H1 (cell line): ENCODE data around the gene ZNF391. TPM values are rescaled to one million over a fixed set of nuclear protein-coding genes. Genes with fewer than 3 reads are reported as not detected.

Source experiments
- CTCF ChIA-PET: fragments of 300-600 bp; sonication (Branson Sonifier 250); formaldehyde crosslinking; loops from one replicate; lab custom pipeline; 2021; ENCODE audit not compliant: partially characterized antibody; lab: Charles Lee
- POLR2A ChIA-PET: fragments of 300-600 bp; sonication (Branson Sonifier 250); formaldehyde crosslinking; loops from one replicate; lab custom pipeline; 2021; ENCODE audit warnings: inconsistent platforms; ENCODE audit not compliant: partially characterized antibody; lab: Charles Lee
- DNase-seq, 2 experiments: peaks; one replicate each; pipeline versions ENCODE4 v3.0.0 to v3.0.0-alpha.2; 2010 to 2022; ENCODE audit warnings: low spot score in 2 of 2, low read depth in 1 of 2, mixed read lengths in 1 of 2
- FAIRE-seq: peaks from 2 replicates; lab custom pipeline; 2011; peaks lifted over from hg19 to GRCh38; lab: Jason Lieb, UNC
- H2AFZ ChIP-seq: 2 replicates; pipeline ENCODE4 v1.8.1; 2012; ENCODE audit warnings: low read length, inconsistent platforms
- H2AK5ac ChIP-seq: 2 replicates; pipeline ENCODE4 v1.6.1; 2013; ENCODE audit warnings: low read depth, low read length
- H2BK120ac ChIP-seq: replicated peaks from 2 replicates; pipeline ENCODE3; 2013; ENCODE audit warnings: low read depth, low read length, inconsistent platforms
- H2BK12ac ChIP-seq: 2 replicates; pipeline ENCODE4 v1.6.1; 2013; ENCODE audit warnings: low read depth, low read length
- H2BK15ac ChIP-seq: 2 replicates; pipeline ENCODE4 v1.6.1; 2013; ENCODE audit warnings: low read length
- H2BK20ac ChIP-seq: 2 replicates; pipeline ENCODE4 v1.6.1; 2013; ENCODE audit warnings: low read length
- H2BK5ac ChIP-seq: 2 replicates; pipeline ENCODE4 v1.6.1; 2013; ENCODE audit warnings: low read depth, low read length
- H3K14ac ChIP-seq: 2 replicates; pipeline ENCODE4 v1.6.1; 2013; ENCODE audit warnings: inconsistent platforms; ENCODE audit not compliant: insufficient read length
- H3K18ac ChIP-seq: 2 replicates; pipeline ENCODE4 v1.6.1; 2013; ENCODE audit warnings: low read length; ENCODE audit errors: extremely low read depth
- H3K23ac ChIP-seq: 2 replicates; pipeline ENCODE4 v1.6.1; 2013; ENCODE audit warnings: inconsistent platforms; ENCODE audit not compliant: insufficient read length
- H3K23me2 ChIP-seq: 2 replicates; pipeline ENCODE4 v1.6.1; 2013; ENCODE audit warnings: low read depth, low read length
- H3K27ac ChIP-seq: 2 replicates; pipeline ENCODE4 v1.6.1; 2011; ENCODE audit warnings: low read depth, low read length, inconsistent platforms
- H3K27me3 ChIP-seq, 4 experiments: replicated peaks in 1 of 4; 1 replicate in 1 of 4; 2 replicates in 3 of 4; pipeline versions ENCODE4 v1.6.1 to v1.8.1; 2011 to 2013; ENCODE audit warnings: low read length in 3 of 4, mild to moderate bottlenecking in 3 of 4, inconsistent platforms in 2 of 4, mixed read lengths in 2 of 4, moderate library complexity in 1 of 4; ENCODE audit not compliant: control insufficient read depth in 3 of 4, insufficient read depth in 3 of 4; ENCODE audit errors: extremely low read depth in 1 of 4
- H3K36me3 ChIP-seq, 4 experiments: 2 replicates each; pipeline versions ENCODE4 v1.6.1 to v1.8.1; 2011 to 2013; ENCODE audit warnings: mild to moderate bottlenecking in 4 of 4, low read length in 3 of 4, moderate library complexity in 2 of 4, control low read depth in 1 of 4, inconsistent platforms in 1 of 4; ENCODE audit not compliant: insufficient read depth in 4 of 4, control insufficient read depth in 2 of 4
- H3K4ac ChIP-seq: replicated peaks from 2 replicates; pipeline ENCODE3; 2013; ENCODE audit warnings: low read length, low read depth, mixed read lengths, inconsistent platforms; ENCODE audit not compliant: insufficient read length
- H3K4me1 ChIP-seq, 4 experiments: replicated peaks in 1 of 4; 1 replicate in 1 of 4; 2 replicates in 3 of 4; pipeline versions ENCODE4 v1.6.1 to v1.8.1; 2011 to 2013; ENCODE audit warnings: low read length in 3 of 4, inconsistent platforms in 2 of 4, mixed read lengths in 1 of 4; ENCODE audit not compliant: insufficient read depth in 4 of 4, control insufficient read depth in 3 of 4
- H3K4me2 ChIP-seq, 2 experiments: 2 replicates each; pipeline versions ENCODE4 v1.6.1 to v1.8.1; 2011 to 2013; ENCODE audit warnings: low read depth in 2 of 2, low read length in 2 of 2, control low read depth in 1 of 2, inconsistent platforms in 1 of 2, mild to moderate bottlenecking in 1 of 2; ENCODE audit not compliant: insufficient read depth in 1 of 2
- H3K4me3 ChIP-seq, 4 experiments: fragments of 200-600, 300-600 bp in 1 of 4; sonication (generic), shearing (Covaris generic), sonication (Bioruptor Twin) in 1 of 4; 2 replicates each; pipeline versions ENCODE4 v1.5.1 to v1.8.1; 2011 to 2016; ENCODE audit warnings: low read length in 4 of 4, low read depth in 3 of 4, control low read depth in 2 of 4, inconsistent platforms in 2 of 4, mild to moderate bottlenecking in 2 of 4, mixed read lengths in 1 of 4, moderate library complexity in 1 of 4; ENCODE audit not compliant: insufficient read depth in 2 of 4; ENCODE audit errors: extremely low read depth in 1 of 4
- H3K56ac ChIP-seq: replicated peaks from 2 replicates; pipeline ENCODE3; 2013; ENCODE audit warnings: low read depth, mild to moderate bottlenecking, mixed read lengths, low read length, inconsistent platforms; ENCODE audit not compliant: insufficient read length
- H3K79me1 ChIP-seq: 2 replicates; pipeline ENCODE4 v1.6.1; 2013; ENCODE audit warnings: low read depth, low read length, control low read depth
- H3K79me2 ChIP-seq, 2 experiments: 2 replicates each; pipeline versions ENCODE4 v1.6.1 to v1.8.1; 2012 to 2013; ENCODE audit warnings: low read length in 2 of 2, mild to moderate bottlenecking in 2 of 2, inconsistent platforms in 1 of 2; ENCODE audit not compliant: insufficient read depth in 2 of 2, control insufficient read depth in 1 of 2
- H3K9ac ChIP-seq, 4 experiments: replicated peaks in 1 of 4; 1 replicate in 1 of 4; 2 replicates in 3 of 4; pipeline versions ENCODE4 v1.6.1 to v1.8.1; 2011 to 2013; ENCODE audit warnings: low read depth in 3 of 4, low read length in 3 of 4, control low read depth in 2 of 4, mild to moderate bottlenecking in 2 of 4, moderate library complexity in 2 of 4, inconsistent platforms in 1 of 4; ENCODE audit errors: extremely low read depth in 1 of 4
- H3K9me3 ChIP-seq, 2 experiments: 2 replicates each; pipeline versions ENCODE4 v1.6.1 to v1.8.1; 2012 to 2013; ENCODE audit warnings: mild to moderate bottlenecking in 2 of 2, moderate library complexity in 2 of 2, control low read depth in 1 of 2, inconsistent platforms in 1 of 2, low read depth in 1 of 2, low read length in 1 of 2, mixed read lengths in 1 of 2; ENCODE audit not compliant: insufficient read depth in 2 of 2
- H4K20me1 ChIP-seq, 2 experiments: replicated peaks in 1 of 2; 2 replicates each; pipeline versions ENCODE3 to v1.8.1; 2011 to 2013; ENCODE audit warnings: inconsistent platforms in 2 of 2, low read length in 2 of 2, mild to moderate bottlenecking in 1 of 2; ENCODE audit not compliant: insufficient read depth in 2 of 2, control insufficient read depth in 1 of 2
- H4K5ac ChIP-seq: 2 replicates; pipeline ENCODE4 v1.6.1; 2013; ENCODE audit warnings: low read length, low read depth, mixed read lengths, inconsistent platforms; ENCODE audit not compliant: insufficient read length
- H4K8ac ChIP-seq: 2 replicates; pipeline ENCODE4 v1.8.0; 2013; ENCODE audit warnings: mild to moderate bottlenecking, moderate library complexity, low read length, inconsistent platforms; ENCODE audit not compliant: insufficient read depth; ENCODE audit errors: extremely low read depth
- H4K91ac ChIP-seq: replicated peaks from 2 replicates; pipeline ENCODE3; 2013; ENCODE audit warnings: low read length, mixed read lengths, inconsistent platforms; ENCODE audit not compliant: insufficient read length
- CBX5 ChIP-seq: fragments of 300-800, 300-1000 bp; sonication (generic); IDR thresholded peaks from 2 replicates; pipeline ENCODE4 v1.7.1; 2016; ENCODE audit warnings: antibody characterized with exemption, low read length, low read depth
- GTF2F1 ChIP-seq: IDR thresholded peaks from 2 replicates; pipeline ENCODE4 v1.6.1; 2012; ENCODE audit warnings: low read depth, low read length, improper control_type of control experiment, borderline replicate concordance
- HDAC2 ChIP-seq, 2 experiments: fragments of 300-600 bp in 1 of 2; sonication (generic) in 1 of 2; IDR thresholded peaks; 2 replicates each; pipeline ENCODE4 v1.6.1; 2011 to 2012; ENCODE audit warnings: low read depth in 2 of 2, low read length in 2 of 2, mild to moderate bottlenecking in 2 of 2, moderate library complexity in 2 of 2, borderline replicate concordance in 1 of 2, inconsistent platforms in 1 of 2
- NRF1 ChIP-seq: IDR thresholded peaks from 2 replicates; pipeline ENCODE4 v1.6.1; 2011; ENCODE audit warnings: mild to moderate bottlenecking, low read depth, low read length, improper control_type of control experiment
- RFX5 ChIP-seq: IDR thresholded peaks from 2 replicates; pipeline ENCODE4 v1.6.1; 2011; ENCODE audit warnings: low read depth, low read length, improper control_type of control experiment, borderline replicate concordance
- SIRT6 ChIP-seq: IDR thresholded peaks from one replicate; pipeline ENCODE4 v1.7.1; 2012; ENCODE audit warnings: low read length, inconsistent platforms
- SRF ChIP-seq: IDR thresholded peaks from 2 replicates; pipeline ENCODE4 v1.6.1; 2011; ENCODE audit warnings: mild to moderate bottlenecking, low read depth, low read length, moderate library complexity
- TAF7 ChIP-seq: optimal IDR thresholded peaks from 2 replicates; pipeline ENCODE3; 2011; ENCODE audit warnings: low read depth, mild to moderate bottlenecking, inconsistent platforms, low read length, moderate library complexity, borderline replicate concordance
- WGBS, 2 experiments: shearing (Covaris generic) in 1 of 2; methylation state at CpG; one replicate each; pipeline versions ENCODE4 v1.1.6 to v1.1.7; 2013 to 2015; ENCODE audit warnings: low lambda C conversion rate in 2 of 2, mixed read lengths in 2 of 2, inconsistent platforms in 1 of 2, low coverage in 1 of 2, missing lambda C conversion rate in 1 of 2; ENCODE audit not compliant: insufficient replicate concordance in 2 of 2, insufficient coverage in 1 of 2, insufficient read length in 1 of 2; ENCODE audit errors: extremely low coverage in 1 of 2, missing lambda C conversion rate in 1 of 2; 5-methylcytosine and 5-hydroxymethylcytosine counted together
- polyA plus RNA-seq, 7 experiments: library from polyadenylated mRNA; depleted of rRNA in 3 of 7; stranded (reverse) in 5 of 7; unstranded in 2 of 7; fragments of >200 nt in 5 of 7; fragments of 200-250 nt in 2 of 7; gene quantifications; 1 replicate in 5 of 7; 2 replicates in 1 of 7; 4 replicates in 1 of 7; pipeline versions ENCODE4 v1.2.1 to v1.2.3, GENCODE V29; 2011 to 2013; ENCODE audit warnings: missing spikeins in 2 of 7, mixed read lengths in 2 of 7
- total RNA-seq: library from RNA; stranded (reverse); fragmentation: NEBNext Ultra II Directional; extraction: Animal tissue kit (Norgen Biotek cat#: 25700); gene quantifications from 2 replicates; pipeline ENCODE4 v1.2.1, GENCODE V29; 2021
- TF ChIP-seq, protein P1 (sequence below): IDR thresholded peaks from 2 replicates; pipeline ENCODE4 v1.6.1; 2012; ENCODE audit warnings: inconsistent platforms

The ZNF391 gene
- total and polyA plus RNA-seq, 2 of the 8 experiments (the other 6 are each of a cell fraction or from before 2014, with no cell fraction given): 4.8 to 13.0 TPM

DNA sequence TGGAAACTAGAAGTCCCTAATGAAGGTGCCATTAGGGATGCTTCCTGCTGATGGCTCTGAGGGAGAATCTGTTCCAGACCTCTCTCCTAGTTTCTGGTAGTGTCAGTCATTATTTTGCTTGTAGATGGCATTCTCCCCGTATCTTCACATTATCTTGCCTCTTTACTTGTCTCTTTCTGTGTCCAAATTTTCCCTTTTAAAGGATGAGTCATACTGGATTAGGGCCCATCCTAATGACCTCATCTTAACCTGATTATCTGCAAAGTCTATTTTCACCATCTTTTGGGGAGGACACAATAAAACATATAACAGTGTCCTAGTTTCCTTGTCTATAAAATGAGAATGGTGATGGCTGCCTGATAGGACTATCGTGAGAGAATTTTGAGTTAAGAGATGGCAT, 27.3 kb downstream of the ZNF391 start:
- FAIRE-seq (no peak), DNase-seq (no peak)
- H3K4ac ChIP-seq: no peak overlapping the region

More for the DNA sequence above, 27.3 kb downstream of the ZNF391 start:
- Histone ChIP-seq H4K5ac (no peak overlapping the region), H3K23ac (no peak overlapping the region), H3K23me2 (no peaks in the 10 kb centered on the region; the same call in 1 of the 2 replicates), H3K4me1 (no peaks in the 10 kb centered on the region), H3K27me3 (no peaks in the 10 kb centered on the region), H2AK5ac (no peak overlapping the region), H3K9me3 (peaks cover 0 to 5% of the 10 kb centered on the region in 2 experiments; a peak in 1 of 4 replicates), H2AFZ (no peak overlapping the region), H3K14ac (no peak overlapping the region), H2BK15ac (no peak overlapping the region), H2BK12ac (no peak overlapping the region), H3K79me1 (no peaks in the 10 kb centered on the region), H2BK5ac (no peak overlapping the region), H3K4me3 (no peak overlapping the region), H3K9ac (no peak overlapping the region), H3K56ac (no peak overlapping the region), H4K8ac (no peak overlapping the region), H4K91ac (no peak overlapping the region), H2BK120ac (no peak overlapping the region), H3K27ac (no peak overlapping the region), H4K20me1 (no peaks in the 10 kb centered on the region), H3K4me2 (no peak overlapping the region), H3K79me2 (no peaks in the 10 kb centered on the region), H3K36me3 (no peaks in the 10 kb centered on the region), H2BK20ac (no peak overlapping the region), H3K18ac (no peak overlapping the region)
- 84% methylated on average over 2 of the region's 2 CpGs; no CpG with 5 or more reads in 1 of the 2 experiments for WGBS, 2 experiments
- ChIA-PET POLR2A (no interaction called here), CTCF (no interaction called here)
- TF ChIP-seq RFX5 (no peak), HDAC2 (IDR thresholded peaks at IDR 0.05; ENCODE audit: borderline replicate concordance in 1 of 2, low read depth in 2 of 2, low read length in 2 of 2) (no peak), SRF (no peak), GTF2F1 (no peak), NRF1 (no peak), TAF7 (no peak), SIRT6 (no peak), CBX5 (no peak)
- TF ChIP-seq, protein P1, sequence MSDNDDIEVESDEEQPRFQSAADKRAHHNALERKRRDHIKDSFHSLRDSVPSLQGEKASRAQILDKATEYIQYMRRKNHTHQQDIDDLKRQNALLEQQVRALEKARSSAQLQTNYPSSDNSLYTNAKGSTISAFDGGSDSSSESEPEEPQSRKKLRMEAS: no peak
